Fibroblast of skin of left biceps (primary cell): Measurements from ENCODE around the gene DLD.
"Not testable (repeated sequence)": the region's sequence is repeated elsewhere in the genome, so short reads cannot be mapped to it uniquely, and the experiment has no call there.

ENCODE experiments used
- DNase-seq, 2 experiments: peaks; one replicate each; pipeline ENCODE4 v3.0.0-alpha.2; 2013; ENCODE audit warnings: low read depth in 2 of 2

The DLD gene, protein sequence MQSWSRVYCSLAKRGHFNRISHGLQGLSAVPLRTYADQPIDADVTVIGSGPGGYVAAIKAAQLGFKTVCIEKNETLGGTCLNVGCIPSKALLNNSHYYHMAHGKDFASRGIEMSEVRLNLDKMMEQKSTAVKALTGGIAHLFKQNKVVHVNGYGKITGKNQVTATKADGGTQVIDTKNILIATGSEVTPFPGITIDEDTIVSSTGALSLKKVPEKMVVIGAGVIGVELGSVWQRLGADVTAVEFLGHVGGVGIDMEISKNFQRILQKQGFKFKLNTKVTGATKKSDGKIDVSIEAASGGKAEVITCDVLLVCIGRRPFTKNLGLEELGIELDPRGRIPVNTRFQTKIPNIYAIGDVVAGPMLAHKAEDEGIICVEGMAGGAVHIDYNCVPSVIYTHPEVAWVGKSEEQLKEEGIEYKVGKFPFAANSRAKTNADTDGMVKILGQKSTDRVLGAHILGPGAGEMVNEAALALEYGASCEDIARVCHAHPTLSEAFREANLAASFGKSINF

DNA sequence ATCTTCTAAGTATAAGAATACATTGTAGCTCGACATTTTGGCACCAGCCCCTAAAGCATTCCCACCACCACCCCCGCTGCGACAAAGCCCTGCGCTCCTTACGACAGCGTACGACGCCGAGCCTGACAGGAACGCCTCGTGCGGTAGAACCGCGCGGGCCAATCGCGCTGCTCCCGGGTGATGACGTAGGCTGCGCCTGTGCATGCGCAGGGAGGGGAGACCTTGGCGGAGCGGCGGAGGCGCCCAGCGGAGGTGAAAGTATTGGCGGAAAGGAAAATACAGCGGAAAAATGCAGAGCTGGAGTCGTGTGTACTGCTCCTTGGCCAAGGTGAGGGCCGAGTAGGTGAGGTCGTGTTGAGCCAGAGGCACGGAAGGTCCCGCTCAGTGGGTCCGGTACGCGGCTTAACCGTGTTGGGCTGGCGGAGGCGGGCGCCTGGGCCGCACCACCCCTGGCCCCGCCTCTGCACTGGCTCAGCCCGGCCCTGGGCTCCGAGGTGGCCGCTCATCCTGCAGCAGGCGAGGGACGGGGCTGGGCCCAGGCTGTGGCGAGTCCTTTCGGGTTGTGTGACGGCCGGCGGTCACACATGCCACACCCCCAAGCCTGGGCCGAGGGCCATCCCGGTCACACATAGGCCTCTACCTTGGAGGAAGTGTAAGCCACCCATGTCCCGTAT lies at the start of gene DLD:
Gene DLD, plus strand, starts transcription at position 222 of the 674 bp plus-strand sequence. Its CDS starts 68 bp downstream, at position 290.
- DNase-seq = peak; percentile 60 to 61

DNA sequence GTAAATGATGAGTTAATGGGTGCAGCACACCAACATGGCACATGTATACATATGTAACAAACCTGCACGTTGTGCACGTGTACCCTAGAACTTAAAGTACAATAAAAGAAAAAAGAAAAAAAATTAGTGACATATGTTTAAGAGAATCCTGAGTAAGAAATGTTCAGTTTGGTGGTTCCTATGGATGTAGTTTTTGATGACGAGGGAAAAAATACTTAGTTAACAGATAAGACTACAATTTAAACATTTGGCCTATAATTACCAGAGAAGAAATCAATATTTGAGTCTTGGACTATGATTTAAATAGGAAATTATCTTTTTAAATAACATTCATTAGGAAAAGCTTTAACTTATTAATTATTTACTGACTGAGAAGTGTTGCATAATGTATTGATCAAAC lies 48.8 kb upstream of the DLD start:
- DNase-seq = no peak

DNA sequence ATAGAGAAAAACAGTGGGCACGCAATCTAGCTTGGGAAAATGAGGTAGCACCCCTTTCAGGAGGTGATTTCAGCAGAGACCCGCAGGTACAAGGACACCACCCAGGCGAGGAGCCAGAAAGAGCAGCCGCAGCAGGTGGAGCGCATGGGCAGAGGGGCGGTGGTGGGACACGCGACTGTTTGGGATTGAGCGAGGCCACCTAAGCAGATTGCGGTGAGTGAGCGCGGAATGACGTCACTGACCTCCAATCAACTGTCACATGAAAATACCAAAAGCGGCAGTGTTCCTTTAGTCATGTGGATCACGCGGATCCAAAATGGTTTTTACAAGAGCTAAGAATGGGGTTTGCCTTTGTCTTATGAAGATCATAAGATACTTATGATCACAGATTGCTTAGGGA lies 47.8 kb upstream of the DLD start:
- no peak for DNase-seq

DNA sequence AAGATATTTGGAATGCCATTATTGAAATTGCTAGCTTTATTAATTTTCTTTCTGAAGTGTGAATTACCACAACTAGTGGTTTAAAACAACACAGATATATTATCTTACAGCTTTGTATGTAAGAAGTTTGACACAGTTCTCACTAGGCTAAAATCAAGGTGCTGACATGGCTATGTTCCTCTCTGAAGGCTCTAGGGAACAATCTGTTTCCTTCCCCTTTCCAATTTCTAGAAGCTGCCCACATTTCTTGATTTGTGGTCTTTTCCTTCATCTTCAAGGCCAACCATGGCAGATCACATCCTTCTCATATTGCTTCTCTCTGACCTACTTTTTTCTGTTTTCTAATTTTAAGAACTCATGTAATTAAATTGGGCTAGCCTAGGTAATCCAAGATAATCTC lies 44.7 kb upstream of the DLD start:
- DNase-seq = no peak

DNA sequence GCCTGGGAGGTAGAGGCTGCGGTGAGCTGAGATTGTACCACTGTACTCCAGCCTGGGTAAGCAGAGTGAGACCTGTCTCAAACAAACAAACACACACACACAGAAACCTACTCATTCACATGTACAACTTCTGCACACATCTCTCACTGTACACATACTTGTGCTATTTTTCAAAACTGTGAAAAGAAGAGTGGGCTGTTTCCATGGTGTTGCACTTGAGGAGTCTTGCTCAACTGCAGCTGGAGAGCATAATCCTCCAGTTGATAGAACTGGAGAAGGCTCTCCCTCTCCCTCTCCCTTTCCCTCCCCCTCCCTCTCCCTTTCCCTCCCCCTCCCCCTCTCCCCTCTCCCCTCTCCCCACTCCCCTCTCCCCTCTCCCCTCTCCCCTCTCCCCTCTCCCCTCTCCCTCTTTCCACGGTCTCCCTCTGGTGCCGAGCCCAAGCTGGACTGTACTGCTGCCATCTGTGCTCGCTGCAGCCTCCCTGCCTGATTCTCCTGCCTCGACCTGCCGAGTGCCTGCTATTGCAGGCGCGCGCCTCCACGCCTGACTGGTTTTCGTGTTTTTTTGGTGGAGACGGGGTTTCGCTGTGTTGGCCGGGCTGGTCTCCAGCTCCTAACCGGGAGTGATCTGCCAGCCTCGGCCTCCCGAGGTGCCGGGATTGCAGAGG lies 43.7 kb upstream of the DLD start:
- DNase-seq = no peak

DNA sequence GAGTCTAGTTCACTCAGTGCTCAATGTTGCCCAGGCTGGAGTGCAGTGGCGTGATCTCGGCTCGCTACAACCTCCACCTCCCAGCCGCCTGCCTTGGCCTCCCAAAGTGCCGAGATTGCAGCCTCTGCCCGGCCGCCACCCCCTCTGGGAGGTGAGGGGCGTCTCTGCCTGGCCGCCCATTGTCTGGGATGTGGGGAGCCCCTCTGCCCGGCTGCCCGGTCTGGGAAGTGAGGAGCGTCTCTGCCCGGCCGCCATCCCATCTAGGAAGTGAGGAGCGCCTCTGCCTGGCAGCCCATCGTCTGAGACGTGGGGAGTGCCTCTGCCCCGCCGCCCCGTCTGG lies 43.2 kb upstream of the DLD start:
- DNase-seq = not testable (repeated sequence)

DNA sequence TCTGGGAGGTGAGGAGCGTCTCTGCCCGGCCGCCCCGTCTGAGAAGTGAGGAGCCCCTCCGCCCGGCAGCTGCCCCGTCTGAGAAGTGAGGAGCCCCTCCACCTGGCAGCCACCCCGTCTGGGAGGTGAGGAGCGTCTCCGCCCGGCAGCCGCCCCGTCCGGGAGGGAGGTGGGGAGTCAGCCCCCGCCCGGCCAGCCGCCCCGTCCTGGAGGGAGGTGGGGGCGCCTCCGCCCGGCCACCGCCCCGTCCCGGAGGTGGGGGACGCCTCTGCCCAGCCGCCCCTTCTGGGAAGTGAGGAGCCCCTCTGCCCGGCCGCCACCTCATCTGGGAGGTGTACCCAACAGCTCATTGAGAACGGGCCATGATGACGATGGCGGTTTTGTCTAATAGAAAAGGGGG lies 42.8 kb upstream of the DLD start:
- DNase-seq = not testable (repeated sequence)

DNA sequence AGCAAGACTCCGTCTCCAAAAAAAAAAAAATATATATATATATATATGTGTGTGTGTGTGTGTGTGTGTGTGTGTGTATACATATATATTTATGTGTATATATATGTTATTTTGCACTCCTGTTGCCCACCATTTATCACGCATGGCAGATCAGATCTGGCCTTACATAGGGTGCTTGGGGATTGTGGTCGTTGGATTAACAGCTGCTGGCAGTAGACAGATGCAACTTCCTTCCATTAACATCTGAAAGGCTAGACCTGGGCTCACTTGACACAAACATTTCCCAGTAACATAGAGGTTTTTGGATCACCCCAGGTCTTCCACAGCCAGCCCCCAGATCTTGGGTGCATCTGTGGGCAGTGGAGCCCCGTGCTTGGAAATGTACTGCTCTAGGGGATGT lies 40.8 kb upstream of the DLD start:
- no peak for DNase-seq

DNA sequence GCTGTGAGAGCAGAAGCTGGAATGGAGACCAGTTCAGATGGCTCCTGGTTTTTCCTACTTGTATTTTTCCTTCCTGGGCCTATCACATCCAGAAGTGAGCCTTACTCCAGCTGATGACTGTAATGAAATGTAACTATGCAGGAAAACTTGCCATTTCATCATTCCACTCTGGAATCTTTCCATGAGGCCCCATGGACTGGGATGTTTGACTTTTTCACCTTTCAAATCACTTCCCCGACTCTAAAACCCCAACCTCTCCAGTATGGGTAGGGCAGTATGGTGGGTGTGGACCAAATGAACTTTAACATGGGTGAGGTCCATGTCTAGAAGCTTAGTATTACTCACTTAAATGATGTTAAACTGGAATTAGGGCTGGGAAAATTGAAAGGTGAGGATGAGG lies 40.3 kb upstream of the DLD start:
- no peak for DNase-seq

DNA sequence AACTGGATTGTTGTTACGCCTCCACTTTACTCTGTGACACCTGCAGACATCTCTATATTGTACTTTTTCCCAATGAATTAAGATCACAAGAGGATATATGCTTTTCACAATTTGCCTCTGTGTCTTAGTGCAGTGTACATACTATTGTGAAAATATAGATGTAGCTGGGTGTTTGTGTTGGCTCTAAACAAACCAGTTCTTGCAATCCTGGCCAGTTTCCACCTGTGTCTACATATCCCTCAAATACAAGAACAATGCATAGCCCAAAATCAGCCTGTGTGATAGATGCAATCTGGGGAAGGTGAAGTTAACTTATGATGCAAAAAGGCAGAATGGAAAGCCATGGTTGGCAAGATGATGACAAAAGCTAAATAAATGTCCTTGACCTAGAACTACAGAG lies 36.5 kb upstream of the DLD start:
- no peak for DNase-seq

DNA sequence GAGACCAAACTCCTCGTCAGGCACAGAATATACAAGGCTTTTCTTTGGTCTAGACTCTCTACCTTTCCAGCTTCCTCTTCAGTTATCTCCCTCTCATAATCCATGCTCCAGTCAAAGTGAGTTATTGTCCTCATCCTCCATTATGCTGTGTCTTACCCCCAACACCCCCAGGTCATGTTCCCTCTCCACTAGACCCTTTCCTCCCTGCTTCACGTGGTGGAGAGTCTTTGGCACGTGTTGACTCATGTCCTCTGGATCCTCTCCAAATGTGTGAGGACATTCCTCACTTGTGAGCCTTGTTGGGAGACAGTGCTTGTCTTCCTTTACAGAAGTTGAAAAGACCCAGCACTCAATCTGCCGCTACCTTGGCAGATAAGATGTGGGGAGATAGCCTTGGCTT lies 36.0 kb upstream of the DLD start:
- no peak for DNase-seq

DNA sequence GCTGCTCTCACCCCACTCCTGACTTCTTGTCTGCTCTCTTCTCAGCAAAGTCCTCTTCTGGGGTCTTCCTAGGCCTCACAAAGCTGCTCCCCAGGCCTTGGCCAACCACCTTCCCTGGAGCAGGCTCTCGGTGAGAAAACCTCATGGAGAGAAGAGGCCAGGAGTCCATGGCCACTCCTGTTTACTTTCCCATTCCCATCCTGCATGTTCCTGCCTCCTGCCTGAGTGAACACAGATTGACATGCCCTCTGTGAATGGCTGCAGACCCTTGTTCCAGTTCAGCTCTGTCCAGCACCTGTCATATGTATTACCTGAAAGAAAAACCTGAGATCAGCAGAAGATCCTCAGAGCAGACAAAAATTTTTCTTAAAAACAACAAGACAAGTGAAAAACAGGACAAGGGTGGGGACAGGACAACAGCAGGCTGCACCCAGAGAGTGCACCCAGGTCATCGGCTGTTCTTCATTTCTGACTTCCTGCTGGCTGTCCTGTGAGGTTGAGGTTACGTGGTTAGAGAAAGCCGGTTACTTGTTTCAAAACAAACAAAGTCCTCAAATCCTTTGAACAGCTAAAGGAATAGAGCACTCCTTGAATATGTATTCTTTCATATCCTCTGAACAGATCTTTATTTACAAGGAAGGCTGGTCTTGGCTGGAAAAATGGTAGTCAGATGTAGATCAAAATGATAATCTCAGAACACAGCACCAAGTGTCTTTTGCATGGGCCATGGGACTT lies 34.0 kb upstream of the DLD start:
- no peak for DNase-seq

DNA sequence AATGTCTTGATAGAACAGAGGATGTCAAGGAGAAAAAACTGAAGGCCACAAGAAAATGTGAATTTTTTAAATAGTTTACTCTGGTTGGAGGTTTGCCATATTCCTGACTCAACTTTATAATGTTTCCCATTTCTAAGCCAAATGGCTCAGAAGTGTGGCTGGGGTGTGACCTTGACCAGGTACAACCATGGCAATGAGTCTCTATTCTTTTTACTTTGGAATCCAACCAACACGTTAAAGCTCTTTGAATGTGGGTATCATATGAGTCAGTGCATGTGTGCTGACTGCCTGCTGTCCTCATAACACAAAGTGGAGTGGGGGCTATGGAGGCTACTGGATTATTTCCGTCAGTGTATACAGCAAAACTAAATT lies 33.5 kb upstream of the DLD start:
- DNase-seq = no peak

DNA sequence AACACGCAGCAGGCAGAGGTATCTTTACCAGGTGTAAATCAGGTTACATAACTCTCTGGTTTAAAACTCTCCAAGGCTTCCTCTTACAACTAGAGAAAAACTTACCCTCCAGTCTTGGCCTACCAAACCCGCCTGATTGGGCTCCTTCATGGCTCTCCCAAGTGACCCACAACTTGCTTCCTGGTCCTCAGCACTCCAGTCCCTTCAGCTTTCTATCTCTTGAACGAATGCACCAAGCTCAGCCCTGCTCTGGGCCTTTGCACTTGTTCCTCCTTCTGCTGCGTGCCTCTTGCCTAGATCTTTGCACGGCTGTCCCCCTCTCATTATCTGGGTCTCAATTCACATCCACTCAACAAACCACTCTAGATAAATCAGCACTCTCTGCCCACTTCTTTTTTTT lies 32.7 kb upstream of the DLD start:
- no peak for DNase-seq

DNA sequence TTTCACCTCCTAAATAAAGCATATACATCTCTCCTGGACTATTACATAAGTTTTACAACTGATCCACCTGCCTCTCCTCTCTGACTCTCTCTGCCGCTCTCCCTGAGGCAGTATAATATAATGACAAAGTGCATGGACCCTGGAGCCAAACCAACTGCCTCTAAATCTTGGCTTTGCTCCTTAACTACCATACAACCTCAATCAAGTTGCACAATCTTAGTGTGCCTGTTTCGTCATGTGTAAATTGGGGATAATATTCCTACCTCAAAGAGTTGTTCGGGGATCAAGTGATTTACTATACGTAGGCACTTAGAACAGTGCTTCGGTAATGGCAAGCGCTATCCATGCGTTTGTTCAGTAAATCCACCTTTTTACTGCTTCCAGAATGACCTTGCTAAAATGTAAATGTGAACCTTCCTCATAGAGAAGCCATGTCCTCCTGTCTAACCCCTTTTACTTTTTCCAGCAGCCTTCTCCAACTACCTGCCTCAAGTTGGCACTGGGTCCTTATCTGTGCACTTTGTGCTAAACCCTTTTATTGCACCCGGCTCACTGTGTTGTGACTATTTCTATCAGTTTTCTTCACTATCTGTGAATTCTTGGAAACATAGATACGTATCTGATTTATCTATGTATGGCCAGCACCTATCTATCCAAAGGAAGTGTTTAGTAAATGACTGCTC lies 30.6 kb upstream of the DLD start:
- DNase-seq = no peak

DNA sequence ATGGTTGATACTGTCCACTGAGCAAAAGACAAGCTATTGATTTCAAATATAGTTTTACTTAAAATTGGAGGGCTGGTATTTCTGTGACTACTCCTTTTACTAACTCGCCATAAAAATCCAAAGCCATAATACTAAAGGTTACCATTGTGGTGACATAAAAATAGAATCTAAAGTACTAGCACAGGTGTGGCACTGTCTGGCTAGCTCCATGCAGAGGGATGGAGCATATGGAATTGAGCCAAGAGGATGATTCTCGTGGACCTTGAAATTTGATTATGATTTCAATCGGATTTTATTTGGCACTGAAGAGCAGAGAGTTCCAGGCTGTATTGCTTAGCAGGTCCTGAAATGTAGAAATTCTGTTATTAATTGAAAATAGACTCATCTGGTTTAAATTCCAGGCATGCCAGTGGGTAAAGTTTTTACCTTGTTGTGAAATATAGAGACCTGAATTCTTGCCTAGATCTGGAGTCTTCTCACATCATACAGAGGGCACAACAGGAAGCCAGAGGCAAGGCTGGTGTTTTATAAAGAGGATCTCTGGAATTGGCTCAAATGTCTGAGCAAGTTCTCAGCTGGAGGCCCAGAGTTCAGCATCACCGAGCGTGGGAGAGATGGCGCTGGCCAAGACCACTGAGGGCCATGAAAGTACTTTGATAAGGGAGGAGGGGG lies 29.9 kb upstream of the DLD start:
- no peak for DNase-seq

DNA sequence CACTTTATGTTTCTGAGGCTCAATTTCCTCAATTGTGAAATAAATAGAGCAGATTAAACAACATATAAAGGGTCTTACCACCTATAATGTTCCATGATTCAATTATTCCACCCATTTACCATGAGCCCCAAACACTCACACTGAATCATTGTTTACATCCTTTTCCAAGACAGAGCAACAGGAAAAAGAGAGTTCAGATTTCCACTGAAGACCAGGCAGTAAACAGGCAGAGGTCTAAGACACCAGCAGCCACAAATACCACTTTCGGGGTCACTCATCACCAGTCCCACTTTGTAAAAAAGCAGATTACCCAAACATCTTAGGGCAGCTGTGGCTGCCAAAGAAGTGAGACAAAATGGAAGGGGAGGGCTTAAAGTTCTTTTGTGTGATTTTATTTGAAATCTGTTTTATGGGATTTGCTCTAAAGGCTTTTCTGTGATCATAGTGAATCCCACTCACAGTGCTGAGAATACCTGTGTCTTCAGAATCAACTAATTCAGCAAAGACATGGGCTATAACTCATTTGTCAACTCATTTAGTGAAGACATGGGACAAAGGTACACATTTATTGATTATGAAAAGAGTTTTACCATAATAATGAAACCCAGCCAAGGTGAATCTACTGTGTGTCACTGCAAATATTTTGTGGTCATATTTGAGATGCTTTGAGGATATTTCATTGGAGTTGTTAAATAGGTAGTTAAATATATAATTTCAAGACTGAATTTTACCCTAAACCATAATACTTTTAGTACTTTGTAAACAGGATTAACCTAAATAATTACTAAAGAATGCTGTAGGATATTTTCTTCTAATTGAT lies 24.8 kb upstream of the DLD start:
- DNase-seq = no peak

DNA sequence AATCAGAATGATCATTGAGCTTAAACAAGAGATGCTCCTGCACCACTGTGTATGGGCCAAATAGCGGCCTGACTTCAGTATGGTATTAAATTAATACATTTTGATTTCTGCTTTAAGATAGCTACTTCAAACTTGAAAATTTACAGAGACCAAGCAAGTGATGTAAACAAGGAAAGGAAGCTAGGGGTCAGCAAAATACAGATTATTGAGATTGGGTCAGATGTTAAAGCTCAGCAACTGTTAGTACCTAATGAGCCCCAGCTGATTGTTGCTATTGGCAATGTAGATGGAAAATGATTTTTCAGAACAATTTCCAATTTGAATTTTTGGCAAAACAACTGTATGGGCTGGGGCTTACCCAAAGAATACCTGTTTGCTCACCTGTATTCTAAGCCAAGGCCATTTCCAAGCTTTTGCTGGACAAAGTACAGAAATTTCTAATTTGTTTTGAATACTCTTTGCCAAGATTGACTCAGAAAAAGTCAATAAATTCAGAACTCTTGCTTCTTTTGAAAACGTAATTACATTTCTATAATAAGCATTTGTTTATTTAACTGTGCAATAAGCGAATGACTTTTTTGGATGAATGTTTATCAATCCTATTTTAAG lies 23.0 kb upstream of the DLD start:
- no peak for DNase-seq

DNA sequence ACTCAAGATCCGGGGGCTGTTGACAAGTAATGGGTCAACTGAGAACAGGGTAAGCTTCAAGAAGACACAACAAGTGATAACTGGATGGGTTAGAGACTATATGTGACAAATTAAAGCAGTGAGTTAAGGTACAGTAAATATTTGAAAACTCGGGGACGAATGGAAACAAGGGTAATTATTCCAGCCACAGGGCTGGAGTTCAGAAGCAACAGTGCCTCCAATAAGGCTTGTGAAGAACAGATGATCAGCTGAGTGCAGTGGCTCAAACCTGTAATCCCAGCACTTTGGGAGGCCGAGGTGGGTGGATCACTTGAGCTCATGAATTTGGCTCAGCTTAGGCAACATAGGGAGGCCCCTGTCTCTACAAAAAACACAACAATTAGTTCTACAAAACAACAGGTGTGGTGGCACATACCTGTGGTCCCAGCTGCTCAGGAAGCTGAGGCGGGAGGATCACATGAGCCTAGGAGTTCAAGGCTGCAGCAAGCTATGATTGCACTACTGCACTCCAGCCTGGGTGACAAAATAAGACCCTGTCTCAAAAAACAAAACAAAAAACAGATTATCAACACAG lies 20.5 kb upstream of the DLD start:
- no peak for DNase-seq
